KOPT-K1 (cell line): ENCODE measurements around the gene PLGRKT.
"Not testable (repeated sequence)": the region's sequence is repeated elsewhere in the genome, so short reads cannot be mapped to it uniquely, and the experiment has no call there.

ENCODE experiments used
- H3K27ac ChIP-seq: fragments of 200-600 bp; sonication (generic); 2 replicates; pipeline ENCODE4 v1.5.1; 2016; ENCODE audit warnings: antibody characterized with exemption, mild to moderate bottlenecking, low read depth, low read length; ENCODE audit not compliant: poor library complexity, severe bottlenecking
- H3K36me3 ChIP-seq: fragments of 200-600 bp; sonication (generic); 2 replicates; pipeline ENCODE4 v1.5.1; 2017; ENCODE audit warnings: antibody characterized with exemption, mild to moderate bottlenecking, low read length, moderate library complexity; ENCODE audit not compliant: insufficient read depth
- H3K9me3 ChIP-seq: fragments of 200-600 bp; sonication (generic); 2 replicates; pipeline ENCODE4 v1.5.1; 2017; ENCODE audit warnings: antibody characterized with exemption, low read length, mild to moderate bottlenecking; ENCODE audit not compliant: insufficient read depth, poor library complexity, severe bottlenecking

Gene PLGRKT

GRCh38 chr9:5428172-5428571 lies 9.6 kb downstream of the PLGRKT start:
- H3K27ac ChIP-seq, result no peak overlapping the region
- peaks cover 22% of the 10 kb centered on the region for H3K36me3 ChIP-seq
- H3K9me3 ChIP-seq, result peaks cover 3% of the 10 kb centered on the region

GRCh38 chr9:5427005-5427404 lies 10.7 kb downstream of the PLGRKT start:
- Histone ChIP-seq H3K36me3 (peaks cover 17% of the 10 kb centered on the region), H3K27ac (no peak overlapping the region), H3K9me3 (no peaks in the 10 kb centered on the region)

DNA sequence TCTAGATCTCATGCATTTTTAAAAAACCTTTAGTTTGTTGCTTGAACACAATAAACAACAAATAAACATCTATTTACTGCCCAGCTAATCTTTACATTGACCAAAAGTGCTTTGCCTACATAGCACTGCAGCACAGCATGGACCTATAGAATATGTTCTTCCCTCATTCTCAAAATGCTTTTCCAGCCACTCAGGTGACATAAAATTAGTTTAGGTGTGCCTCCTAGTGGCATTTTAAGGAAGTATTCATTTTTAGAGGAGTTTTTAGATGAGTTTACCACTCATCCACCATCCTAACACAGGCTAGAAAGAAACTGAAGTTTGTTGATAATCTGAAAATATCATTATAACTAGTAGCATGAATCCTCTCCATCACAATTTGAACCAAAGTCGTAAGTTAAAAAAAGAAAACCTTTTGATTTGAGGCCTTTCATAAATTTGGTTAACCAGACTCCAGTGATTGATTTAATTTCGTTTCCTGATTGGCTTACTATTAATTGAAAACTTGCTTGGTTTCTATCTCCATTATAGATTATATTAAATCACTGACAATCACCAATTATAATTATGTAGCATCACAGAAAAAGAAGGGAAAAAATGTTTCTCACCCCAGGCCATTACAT lies 12.6 kb downstream of the PLGRKT start:
- Histone ChIP-seq H3K27ac (no peak overlapping the region), H3K36me3 (peaks cover 7% of the 10 kb centered on the region; the same call in 1 of the 2 replicates), H3K9me3 (no peaks in the 10 kb centered on the region)

GRCh38 chr9:5422276-5422675 lies 15.4 kb downstream of the PLGRKT start:
- Histone ChIP-seq H3K27ac (no peak overlapping the region), H3K36me3 (no peaks in the 10 kb centered on the region), H3K9me3 (no peaks in the 10 kb centered on the region)

DNA sequence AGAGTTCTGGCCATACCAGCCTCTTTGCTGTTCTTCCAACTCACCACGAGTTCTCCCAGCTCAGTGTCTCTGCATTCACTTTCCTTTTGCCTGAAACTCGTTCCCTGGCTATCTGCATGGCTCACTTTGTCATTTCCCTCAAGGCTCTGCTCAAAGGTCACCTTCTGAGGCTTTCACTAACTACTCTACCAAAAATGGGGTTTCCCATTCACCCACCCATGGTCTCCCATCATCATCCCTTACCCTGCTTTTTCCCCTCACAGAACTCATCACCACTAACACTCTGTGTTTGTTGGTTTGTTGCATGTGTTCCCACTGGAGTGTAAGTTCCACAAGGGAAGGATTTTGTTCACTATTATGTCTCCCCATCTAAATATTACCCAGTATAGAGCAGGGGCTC lies 16.6 kb downstream of the PLGRKT start:
- H3K9me3 ChIP-seq, result no peaks in the 10 kb centered on the region
- no peaks in the 10 kb centered on the region for H3K36me3 ChIP-seq
- no peak overlapping the region for H3K27ac ChIP-seq

DNA sequence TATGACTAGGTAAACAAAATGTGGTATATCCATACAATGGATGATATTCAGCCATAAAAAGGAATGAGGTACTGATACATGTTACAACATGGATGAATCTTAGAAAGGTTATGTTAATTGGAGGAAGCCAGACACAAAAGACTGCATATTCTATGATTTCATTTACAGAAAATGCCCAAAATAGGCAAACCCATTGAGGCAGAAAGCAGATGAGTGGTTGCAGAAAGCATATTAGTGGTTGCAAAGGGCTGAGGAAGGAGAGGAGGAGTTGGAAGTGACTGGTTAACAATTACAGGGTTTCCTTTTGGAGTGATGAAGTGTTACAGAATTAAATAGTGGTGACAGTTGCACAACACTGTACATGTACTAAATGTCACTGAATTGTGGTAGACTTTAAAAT lies 17.7 kb downstream of the PLGRKT start:
- no peaks in the 10 kb centered on the region for H3K9me3 ChIP-seq
- no peak overlapping the region for H3K27ac ChIP-seq
- no peaks in the 10 kb centered on the region for H3K36me3 ChIP-seq

- H3K36me3 ChIP-seq, result no peaks in the 10 kb centered on the region
- H3K9me3 ChIP-seq, result no peaks in the 10 kb centered on the region
- H3K27ac ChIP-seq, result no peak overlapping the region
These were observed 19.2 kb downstream of the PLGRKT start for GRCh38 chr9:5418481-5418880.

DNA sequence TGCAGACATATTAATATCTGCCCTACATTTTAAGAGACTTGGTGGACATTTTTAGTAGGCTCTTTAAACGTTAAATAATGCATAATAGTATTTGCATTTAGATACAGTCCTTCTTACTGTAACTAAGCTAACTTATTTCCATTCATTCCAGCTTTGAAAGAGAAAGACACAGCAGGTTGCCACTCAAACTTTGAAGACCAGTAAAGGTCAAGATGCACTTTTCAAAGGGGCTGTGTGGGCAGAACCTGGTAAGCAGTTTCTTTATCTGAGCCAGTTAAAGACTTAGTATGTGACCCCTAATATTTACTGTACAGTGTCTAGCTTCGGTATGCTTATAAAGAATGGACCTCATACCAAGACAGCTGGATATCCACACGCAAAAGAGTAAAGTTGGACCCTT lies 20.8 kb downstream of the PLGRKT start:
- Histone ChIP-seq H3K27ac (no peak overlapping the region), H3K9me3 (no peaks in the 10 kb centered on the region), H3K36me3 (no peaks in the 10 kb centered on the region)

DNA sequence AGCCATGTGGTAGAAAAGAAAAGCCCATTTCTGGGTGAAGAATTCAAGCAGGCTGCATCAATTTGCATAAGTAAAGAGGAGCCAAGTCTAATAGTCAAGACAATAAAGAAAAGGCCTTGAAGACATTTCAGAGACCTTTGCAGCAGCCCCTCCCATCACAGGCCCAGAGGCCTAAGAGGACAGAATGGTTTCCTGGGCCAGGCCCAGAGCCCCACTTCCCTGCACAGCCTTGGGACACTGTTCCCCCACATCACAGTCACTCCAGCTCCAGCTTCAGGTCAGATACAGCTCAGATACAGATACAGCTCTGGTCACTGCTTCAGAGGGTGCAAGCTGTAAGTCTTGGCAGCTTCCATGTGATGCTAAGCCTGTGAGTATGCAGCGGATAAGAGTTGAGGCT lies 29.1 kb downstream of the PLGRKT start:
- no peak overlapping the region for H3K27ac ChIP-seq

GRCh38 chr9:5402217-5402616 lies 35.5 kb downstream of the PLGRKT start:
- Histone ChIP-seq H3K36me3 (no peaks in the 10 kb centered on the region), H3K9me3 (peaks cover 18% of the 10 kb centered on the region), H3K27ac (no peak overlapping the region)

More for the DNA sequence above, 29.1 kb downstream of the PLGRKT start:
- Histone ChIP-seq H3K9me3 (peaks cover 43% of the 10 kb centered on the region), H3K36me3 (no peaks in the 10 kb centered on the region)

DNA sequence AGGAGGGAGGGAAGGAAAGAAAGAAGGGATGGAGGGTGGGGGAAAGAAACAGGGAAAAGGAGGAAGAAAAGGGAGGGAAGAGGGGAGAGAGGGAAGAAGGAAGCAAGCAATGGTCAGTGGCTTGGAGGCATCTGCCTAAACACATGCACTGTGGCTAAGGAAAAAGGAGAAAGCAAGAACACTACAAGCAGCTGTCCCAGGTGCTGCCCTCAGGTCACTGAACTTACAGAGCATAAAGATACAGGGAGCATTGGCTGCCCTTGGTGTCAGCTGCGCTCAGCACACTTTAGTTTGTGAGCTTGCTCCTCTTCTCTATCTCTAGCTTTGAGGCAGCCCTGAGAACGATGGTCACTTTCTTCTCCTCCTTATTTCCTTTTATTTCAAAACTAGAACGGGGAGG lies 40.2 kb downstream of the PLGRKT start:
- not testable (repeated sequence) for H3K27ac ChIP-seq, H3K36me3 ChIP-seq, H3K9me3 ChIP-seq

- Histone ChIP-seq H3K9me3 (no peaks in the 10 kb centered on the region), H3K27ac (no peak overlapping the region), H3K36me3 (no peaks in the 10 kb centered on the region)
These were observed 42.3 kb downstream of the PLGRKT start for GRCh38 chr9:5395428-5395827.

GRCh38 chr9:5393976-5394375 lies 43.7 kb downstream of the PLGRKT start:
- not testable (repeated sequence) for H3K36me3 ChIP-seq, H3K9me3 ChIP-seq, H3K27ac ChIP-seq

GRCh38 chr9:5393497-5393896 lies 44.2 kb downstream of the PLGRKT start:
- no peaks in the 10 kb centered on the region for H3K36me3 ChIP-seq
- no peak overlapping the region for H3K27ac ChIP-seq
- H3K9me3 ChIP-seq, result no peaks in the 10 kb centered on the region

DNA sequence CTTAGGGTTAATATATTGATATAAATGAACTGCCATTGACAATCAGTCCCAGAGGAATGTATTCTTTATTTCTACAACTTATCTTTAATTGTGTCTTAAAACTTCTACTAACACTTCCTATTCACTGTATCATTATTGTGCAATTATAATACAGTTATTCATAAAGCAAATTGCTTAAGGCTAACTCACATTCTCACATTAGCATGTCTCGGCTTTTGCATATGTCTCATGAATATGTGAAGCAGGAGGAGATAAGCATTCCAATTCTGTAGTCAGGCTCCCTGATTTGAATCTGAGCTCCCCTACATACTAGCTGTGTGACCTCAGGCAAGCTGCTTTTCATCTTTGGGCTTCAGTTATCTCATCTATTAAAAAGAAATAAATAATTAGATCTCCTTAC lies 45.4 kb downstream of the PLGRKT start:
- no peaks in the 10 kb centered on the region for H3K36me3 ChIP-seq
- H3K27ac ChIP-seq, result no peak overlapping the region
- H3K9me3 ChIP-seq, result no peaks in the 10 kb centered on the region

DNA sequence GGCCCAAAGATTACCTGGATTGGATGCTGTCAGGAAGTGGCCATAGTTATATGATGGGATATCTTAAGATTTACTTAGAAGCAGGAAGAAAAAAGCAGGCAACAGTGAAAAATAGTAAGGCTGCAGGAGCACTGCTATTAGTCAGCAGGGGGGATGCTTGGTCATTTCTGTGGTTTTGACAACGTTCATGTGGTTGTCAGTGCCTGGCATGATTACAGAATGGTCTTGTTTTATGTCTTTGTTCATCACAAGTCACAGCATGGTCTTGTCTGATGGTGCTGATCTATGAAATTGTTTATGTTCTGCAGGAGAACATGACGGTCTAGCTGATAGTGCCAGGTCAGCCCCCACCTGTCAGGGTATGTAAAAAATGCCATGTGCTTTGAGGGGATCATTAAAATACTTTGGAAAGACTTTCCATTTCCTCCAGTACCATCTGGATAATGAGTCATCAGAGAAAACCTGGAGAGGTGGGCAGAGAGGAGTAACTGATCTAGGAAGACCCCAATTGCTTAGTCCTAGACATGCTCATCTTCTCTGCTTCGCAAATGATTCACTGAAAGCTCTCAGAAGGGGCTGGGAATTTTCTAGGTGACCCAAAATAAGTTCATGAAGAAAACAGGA lies 48.5 kb downstream of the PLGRKT start:
- H3K27ac ChIP-seq, result no peak overlapping the region
- H3K36me3 ChIP-seq, result no peaks in the 10 kb centered on the region
- H3K9me3 ChIP-seq, result no peaks in the 10 kb centered on the region
